Measurements from ENCODE around the gene CARNS1.

Gene CARNS1

DNA sequence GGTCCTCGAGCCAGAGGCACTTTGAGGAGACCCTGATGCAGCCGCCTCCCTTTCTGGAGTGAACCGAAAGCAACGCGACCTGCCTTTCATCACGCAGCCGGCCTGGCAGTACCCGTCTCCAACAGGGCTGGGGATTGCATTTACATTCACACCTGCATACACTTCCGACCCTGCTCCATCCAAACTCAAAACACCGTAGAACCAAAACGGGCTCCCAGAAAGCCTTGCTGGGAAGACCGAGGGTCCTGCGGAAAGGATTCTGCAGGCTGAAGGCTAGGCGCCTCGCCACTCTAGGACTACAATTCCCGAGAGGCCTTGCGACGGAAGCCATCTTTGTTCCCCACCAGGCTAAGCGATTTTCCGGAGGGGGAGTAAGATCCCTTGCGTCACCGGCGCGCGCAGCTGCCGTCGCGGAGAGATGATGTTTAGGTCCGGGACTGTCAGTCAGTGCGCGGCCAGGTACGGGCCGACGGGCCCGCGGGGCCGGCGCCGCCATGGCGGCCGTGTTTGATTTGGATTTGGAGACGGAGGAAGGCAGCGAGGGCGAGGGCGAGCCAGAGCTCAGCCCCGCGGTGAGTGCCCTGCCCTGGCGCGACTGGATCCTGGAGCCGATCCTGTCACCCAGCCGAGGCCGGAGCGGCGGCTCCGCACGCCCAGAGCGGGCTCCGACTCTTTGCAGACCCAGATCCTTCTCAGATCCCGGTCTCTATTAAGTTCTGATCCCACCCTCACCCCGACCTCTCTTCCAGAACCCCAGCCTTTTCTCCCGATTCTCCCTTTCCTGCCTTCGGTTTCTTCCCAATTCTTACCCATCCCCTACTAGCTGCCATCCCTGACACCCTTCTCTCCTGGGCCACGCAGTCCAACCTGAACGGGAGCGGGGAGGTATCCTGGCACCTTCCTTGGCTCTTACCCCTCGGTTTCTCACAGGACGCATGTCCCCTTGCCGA is 12.8 kb downstream of the CARNS1 start, which contains the start of gene RPS6KB2:
RPS6KB2 (plus strand) TSS at position 443 of the 950 bp plus-strand sequence; CDS start at position 495, 52 bp downstream.
- DNase-seq (ENCODE audit: low read depth in 2 of 2) = peak; percentile 97 to 98

DNA sequence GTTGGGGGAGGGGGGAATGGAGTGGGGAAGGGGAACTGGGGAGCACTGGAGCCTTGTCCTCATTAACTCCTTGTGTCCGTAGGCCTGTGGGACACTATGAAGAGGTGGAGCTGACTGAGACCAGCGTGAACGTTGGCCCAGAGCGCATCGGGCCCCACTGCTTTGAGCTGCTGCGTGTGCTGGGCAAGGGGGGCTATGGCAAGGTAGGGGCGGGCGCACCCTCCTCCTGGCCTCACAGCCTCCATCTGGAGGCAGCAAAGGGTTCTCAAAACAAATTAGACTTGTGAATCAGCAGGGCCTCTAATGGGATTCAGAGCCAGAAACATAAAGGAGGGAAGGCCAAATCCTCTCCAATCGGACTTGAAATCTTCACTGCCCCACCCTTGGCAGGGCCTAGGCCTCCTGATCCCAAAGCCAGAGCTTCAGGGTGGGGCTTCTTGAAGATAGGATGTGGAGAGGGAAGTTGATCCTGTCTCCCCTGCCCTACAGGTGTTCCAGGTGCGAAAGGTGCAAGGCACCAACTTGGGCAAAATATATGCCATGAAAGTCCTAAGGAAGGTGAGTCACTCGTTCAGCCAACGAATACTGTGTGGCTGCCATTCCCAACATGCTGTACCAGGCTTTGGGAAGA is 13.7 kb downstream of the CARNS1 start:
- no peak for DNase-seq (ENCODE audit: low read depth in 2 of 2)

DNA sequence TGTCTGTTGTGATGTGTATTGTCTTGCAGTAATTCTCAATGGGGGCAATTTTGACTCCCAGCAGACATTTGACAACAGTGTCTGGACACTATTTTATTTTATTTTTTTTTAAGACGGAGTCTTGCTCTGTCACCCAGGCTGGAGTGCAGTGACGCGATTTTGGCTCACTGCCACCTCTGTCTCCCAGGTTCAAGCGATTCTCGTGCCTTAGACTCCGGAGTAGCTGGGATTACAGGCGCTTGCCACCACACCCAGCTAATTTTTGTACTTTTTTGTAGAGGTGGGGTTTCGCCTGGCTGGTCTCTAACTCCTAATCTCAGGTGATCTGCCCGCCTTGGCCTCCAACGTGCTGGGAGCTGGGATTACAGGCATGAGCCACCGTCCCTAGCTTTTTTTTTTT is 14.2 kb downstream of the CARNS1 start:
- no peak for DNase-seq (ENCODE audit: low read depth in 2 of 2)

DNA sequence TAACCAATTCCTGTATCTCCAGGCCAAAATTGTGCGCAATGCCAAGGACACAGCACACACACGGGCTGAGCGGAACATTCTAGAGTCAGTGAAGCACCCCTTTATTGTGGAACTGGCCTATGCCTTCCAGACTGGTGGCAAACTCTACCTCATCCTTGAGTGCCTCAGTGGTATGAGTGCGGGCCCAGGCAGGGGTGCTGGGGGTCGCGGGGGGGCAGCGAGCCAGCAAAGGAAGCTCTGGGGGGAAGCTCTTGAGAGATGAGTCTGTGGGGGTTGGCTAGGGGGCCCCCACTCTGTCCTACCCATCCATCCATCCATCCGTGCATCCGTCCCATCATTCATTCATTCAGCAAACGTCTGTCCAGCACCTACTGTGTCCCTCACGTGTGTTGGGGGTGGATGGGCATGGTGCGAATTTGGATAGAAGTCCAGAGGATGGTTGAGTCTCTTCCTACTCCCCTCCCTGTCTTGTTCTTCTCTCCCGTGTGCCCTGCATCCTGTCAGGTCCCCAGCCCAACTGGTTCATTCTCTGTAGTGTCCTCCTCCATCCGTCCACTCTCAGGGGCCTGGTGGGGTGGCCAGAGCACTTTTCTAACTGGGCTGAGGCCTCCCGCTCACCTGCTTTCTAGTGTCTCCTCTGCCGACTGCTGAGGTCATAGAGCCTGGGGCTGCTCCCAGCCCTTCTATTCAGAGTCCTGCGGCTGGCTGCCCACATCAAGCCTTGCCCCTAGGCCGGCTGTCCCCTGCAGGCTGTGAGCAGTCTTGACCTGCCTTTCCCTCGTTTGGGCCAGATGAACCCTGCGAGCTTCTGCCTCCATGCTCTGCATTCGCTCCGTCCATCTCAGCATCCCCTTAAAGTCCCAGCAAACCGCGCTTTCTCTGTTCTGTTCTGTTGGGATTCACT is 16.1 kb downstream of the CARNS1 start:
- DNase-seq (ENCODE audit: low read depth in 2 of 2) = no peak

DNA sequence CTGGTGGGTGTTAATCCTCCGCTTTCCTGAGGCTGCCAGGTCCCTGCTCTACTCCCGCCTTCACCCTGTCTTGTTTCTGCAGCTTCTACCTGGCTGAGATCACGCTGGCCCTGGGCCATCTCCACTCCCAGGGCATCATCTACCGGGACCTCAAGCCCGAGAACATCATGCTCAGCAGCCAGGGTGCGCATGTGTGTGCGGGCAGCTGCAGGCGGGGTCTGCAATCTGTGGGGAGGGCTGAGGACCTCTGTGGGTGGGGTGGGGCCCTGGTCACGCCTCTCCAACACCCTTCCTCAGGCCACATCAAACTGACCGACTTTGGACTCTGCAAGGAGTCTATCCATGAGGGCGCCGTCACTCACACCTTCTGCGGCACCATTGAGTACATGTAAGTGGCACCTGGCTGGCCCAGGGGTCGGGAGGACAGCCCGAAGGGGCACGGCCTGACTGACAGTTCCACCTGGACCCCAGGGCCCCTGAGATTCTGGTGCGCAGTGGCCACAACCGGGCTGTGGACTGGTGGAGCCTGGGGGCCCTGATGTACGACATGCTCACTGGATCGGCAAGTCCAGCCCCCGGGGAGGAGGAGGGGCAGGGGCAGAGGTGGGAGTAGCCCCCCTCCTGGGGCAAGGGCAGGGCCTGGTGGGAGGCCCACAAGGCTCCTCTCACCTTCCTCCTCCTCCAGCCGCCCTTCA is 17.3 kb downstream of the CARNS1 start:
- no peak for DNase-seq (ENCODE audit: low read depth in 2 of 2)

DNA sequence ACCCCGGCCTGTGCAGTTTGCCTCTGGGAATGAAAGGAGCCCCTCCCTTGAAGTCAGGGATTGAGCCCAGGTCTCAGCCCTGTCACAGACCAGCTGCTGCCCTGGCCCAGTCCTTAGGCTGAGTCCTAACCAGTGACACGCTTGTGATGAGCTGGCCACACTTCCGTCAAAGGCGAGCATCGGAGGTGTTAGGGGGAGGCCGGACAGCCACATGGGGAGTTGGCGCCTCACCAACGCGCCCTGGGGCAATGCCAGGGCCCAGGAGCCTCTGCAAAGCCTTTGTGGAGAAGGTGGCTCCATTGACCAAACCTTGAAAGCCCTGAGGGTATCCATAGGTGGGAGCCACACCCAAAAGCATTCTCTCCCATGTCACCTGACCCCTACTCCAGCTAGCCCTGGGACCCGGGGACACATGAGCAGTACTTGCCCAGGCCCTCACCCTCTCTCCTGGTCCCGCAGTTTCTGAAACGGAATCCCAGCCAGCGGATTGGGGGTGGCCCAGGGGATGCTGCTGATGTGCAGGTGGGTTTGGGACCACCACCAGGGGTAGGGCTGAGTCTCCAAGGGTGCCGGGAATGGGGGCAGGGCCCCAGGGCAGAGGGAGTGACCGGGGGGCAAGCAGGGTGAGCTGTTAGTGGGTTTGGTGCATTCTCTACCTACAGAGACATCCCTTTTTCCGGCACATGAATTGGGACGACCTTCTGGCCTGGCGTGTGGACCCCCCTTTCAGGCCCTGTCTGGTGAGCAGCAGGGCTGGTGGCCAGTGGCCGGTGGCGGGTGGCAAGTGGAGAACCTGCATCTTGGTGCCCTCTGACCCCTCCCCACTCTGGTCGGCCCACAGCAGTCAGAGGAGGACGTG is 18.3 kb downstream of the CARNS1 start:
- DNase-seq (ENCODE audit: low read depth in 2 of 2) = no peak

DNA sequence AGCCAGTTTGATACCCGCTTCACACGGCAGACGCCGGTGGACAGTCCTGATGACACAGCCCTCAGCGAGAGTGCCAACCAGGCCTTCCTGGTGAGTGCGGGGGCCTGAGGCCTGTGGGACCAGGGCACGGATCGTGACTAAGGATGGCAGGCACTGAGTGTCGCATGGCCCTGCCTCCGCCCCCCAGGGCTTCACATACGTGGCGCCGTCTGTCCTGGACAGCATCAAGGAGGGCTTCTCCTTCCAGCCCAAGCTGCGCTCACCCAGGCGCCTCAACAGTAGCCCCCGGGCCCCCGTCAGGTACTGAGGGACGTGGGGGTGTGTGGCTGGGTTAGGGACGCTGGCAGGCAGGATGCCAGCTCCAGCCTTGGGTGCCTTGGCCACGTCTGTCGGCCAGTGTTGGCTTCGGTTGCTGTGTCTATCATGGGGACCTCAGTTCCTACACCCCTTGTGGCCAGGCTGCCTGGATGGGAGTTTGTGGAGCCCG is 19.0 kb downstream of the CARNS1 start:
- no peak for DNase-seq (ENCODE audit: low read depth in 2 of 2)

DNA sequence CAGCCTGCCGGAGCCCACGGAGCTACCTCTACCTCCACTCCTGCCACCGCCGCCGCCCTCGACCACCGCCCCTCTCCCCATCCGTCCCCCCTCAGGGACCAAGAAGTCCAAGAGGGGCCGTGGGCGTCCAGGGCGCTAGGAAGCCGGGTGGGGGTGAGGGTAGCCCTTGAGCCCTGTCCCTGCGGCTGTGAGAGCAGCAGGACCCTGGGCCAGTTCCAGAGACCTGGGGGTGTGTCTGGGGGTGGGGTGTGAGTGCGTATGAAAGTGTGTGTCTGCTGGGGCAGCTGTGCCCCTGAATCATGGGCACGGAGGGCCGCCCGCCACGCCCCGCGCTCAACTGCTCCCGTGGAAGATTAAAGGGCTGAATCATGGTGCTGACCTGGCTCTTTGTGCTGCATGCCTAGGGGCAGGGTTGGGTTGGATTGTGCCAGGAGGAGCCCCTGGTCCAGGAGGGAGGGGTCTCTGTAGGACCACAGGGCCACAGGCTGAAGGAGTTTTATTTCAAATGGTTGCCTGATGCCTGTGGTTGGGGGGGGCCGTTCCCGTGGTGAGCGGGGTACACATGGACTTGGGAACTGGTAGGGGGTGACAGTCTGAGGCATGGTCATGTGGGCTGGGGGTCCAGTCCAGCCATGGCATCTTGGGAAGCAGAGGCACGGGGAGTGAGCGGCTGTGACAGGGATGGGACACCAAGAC is 19.7 kb downstream of the CARNS1 start:
- DNase-seq (ENCODE audit: low read depth in 2 of 2) = no peak

DNA sequence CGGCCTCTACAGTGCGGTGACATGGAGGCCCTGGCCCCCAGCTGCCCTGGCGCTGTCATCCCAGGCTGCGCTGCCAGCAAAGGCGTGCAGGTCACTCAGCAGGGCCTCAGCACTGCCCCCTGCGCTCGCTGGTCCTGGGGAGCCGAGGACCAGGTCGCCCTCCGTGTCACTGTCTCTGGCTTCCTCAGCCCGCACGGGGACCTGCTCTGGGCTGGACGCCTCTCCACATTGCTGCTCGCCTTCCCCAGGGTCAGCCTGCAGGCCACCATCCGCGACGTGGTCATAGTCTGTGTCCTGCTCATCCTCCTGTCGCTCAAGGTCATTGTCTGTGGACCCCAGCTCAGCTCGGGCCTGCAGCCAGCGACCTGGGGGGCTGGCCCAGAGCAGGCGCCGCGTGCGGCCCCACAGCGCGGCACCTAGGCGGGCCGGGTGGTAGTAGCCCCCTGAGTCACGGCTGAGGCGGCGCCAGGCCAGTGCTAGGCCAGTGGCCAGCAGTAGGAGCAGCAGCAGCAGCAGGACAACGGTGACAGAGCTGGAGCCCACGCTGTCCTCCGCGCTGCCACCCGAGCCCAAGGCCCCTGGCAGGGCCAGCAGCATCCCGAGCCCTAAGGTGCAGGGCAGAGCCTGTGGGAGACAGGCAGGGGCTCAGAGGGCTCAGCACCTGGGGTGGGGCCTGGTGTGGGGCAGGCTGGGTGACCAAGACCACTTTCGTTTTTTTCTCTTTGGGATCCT is 20.4 kb downstream of the CARNS1 start:
- DNase-seq (ENCODE audit: low read depth in 2 of 2) = no peak

DNA sequence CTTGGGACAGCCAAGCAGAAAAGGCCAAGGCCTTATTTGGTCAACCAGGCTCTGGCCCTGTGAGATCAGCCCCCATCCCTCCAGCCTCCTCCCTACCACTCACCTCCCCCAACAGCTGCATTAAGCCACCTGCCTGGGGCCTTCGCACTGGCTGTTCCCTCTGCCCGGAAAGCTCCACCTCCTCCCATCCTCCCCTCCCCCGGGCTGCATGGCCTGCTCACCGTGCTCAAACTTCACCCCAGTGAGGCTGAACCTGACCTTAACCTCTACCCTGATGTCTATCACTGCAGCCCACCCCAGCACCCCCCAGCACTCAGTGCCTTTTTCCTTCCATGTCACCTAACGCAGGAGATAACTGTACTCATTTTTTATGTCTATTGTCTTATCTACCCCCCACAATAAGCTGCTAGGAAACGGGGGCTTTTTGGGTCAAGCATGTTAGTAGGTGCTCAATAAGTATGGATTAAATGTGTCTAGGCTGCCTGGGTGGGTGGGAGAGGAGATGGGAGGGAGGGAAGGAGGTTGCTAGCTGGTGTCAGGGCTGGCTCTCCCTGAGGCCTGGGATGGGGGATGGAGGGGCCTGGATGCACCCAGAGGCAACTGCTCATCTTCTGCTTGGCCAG is 21.1 kb downstream of the CARNS1 start:
- peak; percentile 69 to 71 for DNase-seq (ENCODE audit: low read depth in 2 of 2)

DNA sequence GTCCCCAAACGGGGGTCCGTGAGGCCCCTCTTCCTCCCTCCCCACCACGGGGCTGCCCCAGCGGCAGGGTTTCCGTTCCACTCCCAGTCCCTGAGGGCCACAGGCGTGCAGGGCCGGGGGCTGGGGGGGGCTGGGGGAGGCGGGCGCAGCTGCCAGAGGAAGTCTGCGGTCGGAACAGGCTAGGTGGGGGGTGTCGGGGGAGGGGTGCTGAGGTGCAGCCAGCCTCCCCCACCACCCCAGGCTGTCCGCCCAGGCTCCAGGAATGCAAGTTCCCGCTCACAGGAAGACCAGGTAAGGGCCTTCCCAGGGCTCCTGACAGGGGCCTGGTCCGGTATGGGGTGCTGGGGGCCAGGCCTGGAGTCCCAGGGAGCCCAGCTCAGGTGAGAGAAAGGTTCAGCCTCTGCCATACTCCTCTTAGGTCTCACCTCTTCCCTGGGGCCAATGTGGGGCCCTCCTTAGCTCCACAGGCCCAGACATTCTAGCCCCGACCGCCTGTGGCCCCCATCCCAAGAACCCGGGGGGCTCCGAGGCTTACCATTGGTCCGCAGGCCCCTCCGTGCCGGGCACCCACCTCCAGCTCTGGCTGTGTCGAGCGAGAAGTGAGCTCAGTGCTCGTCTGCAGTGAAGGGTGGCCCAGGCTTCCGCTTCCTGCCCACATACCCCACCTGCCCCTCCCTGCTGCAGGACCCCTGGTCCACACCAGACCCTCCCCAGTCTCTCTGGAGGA is 21.8 kb downstream of the CARNS1 start, which contains the start of gene PTPRCAP:
PTPRCAP (minus strand) TSS at position 601 of the 727 bp plus-strand sequence; CDS start at position 538, 63 bp downstream.
- DNase-seq (ENCODE audit: low read depth in 2 of 2) = peak in 1 of 2 donors; percentile 68

DNA sequence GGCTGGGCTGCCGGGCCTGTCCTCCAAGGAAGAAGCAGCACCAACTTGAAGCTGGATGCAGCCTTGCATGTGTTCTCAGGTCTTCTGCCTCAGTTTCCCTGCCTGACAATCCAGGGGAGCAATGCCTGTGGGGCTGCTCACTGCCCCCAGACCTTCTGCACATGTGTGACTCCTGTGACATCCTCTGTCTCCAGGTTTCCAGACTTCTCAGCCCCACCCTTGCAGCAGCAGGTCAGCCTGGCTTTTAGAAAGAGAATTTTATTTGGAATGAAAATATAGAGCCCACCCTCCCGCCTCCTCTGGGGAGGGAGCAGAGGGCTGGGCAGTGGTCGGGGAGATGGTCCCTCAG is 22.3 kb downstream of the CARNS1 start:
- DNase-seq (ENCODE audit: low read depth in 2 of 2) = no peak

DNA sequence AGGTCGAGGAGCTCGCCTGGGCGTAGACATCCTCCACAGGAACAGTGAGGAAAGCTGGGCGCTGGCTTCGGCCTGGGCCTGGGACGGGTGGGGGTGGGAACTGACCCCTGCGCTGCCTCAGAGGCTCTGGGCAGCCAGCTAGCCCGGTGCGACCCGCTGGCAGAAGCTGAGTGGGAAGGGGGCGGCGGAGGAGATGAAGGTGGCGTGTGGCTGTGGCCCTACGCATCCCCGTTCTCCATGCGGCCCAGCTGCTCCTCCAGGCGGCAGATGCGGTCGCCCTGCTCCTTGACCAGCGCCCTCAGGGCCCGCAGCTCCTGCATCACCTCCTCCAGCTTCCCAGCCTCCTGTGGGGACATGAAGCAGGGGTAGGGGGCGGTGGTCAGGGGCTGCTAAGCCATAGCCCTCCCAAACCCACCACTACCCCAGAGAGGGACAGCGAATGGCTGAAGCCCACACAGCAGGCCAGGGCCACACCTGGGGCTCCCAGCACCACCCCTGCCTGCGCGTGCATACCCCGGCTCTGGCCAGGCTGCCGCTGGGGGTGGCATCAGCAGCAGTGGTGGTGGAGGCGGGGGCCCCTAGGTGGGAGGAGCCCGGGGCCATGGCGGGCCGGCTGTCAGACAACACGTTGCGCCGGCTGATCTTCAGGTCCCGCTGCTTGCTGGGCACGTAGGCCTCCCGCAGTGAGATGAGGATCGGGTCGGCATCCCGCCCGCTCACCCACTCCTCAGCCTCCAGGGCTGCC is 22.9 kb downstream of the CARNS1 start:
- peak; percentile 78 to 81 for DNase-seq (ENCODE audit: low read depth in 2 of 2)

DNA sequence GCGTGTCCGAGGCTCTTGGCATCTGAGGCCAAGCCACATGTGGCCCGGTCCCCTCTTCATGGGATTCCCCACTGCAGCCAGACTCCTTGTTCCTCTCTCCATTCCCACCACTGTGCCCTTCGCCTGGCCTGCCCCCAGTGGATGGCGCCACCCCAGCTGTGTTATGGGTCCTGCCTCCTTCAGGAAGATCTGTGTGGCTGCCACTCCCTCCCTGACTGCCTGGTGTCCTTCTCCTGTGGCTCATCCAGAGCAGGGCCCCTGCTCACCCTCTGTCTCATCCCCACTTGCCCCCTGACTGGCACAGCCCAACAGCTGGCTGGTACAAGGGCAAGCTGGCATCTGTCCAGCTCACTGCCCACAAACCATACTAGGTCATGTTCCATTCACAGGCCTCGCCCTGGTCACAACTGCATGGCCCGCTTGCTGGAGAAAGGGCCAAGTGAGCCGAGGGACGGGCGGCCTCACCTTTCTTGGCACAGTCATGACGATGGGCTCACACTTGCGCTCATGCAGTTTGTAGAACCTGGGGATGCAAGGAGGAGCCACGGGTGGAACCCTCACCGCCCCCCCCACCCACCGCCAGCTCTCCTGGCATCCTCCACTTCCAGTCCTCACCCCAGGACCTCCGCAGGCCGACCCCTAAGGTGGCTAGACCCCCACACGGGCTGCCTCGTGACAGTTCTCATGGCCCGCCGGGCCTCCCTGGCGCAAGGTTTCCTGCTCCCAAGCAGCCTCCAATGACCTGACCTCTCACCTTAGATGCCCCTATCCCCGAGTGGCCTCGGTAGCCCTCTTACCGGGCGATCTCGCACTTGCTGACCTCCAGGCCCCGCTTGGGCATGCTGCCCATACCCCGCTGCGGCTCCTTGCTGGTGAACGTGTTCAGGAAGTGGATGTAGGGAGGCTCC is 24.1 kb downstream of the CARNS1 start:
- DNase-seq (ENCODE audit: low read depth in 2 of 2) = no peak

DNA sequence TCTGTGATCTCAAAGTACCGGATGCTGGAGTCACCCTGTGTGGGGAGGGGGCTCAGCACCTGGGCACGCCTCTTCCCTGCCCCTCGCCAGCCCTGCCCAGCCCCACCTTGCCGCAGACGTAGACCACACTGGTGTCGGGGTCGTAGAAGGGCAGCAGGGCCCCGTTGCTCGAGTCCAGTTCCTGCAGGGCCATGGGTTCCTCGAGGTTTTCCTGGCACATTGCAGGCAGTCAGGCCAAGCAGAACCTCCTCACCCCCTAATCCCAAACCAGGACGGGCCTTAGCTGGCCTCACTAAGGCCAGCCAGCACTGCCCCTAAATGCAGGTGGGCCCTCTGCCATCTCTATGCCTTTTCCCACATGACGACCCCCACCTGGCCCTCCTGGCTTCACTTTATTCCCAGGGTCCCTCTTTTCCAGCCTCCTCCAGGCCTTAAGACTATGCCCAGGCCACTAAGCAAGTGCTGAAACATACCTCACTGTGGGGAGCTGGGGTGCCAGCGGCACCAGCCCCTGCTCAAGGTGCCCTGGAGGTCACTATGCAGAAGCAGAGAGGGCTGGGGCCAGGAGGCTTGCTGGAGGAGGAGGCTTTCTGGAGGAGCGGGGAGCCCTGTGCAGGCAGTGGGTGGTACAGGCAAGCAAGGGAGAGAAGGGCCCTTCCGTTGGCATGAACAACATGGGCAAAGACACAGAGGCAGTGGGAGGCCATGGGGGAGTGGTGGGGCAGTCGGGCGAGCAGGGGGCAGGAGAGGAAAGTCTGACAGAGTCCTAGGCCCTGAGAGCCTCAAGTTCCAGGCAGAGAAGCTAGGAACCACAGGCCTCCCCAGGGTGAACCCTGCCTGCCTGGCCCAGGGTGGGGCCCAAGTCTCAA is 25.0 kb downstream of the CARNS1 start:
- no peak for DNase-seq (ENCODE audit: low read depth in 2 of 2)

Measured in stimulated activated CD8-positive, alpha-beta memory T cell treated with anti-CD3 and anti-CD28 coated beads, Interleukin-15, amount 100 ng/mL, for 48 hours (primary cell).